Measurements from ENCODE around the gene RCOR1. TPM values are rescaled to one million over a fixed set of nuclear protein-coding genes. Genes with fewer than 3 reads are reported as not detected.

Gene RCOR1
- total and polyA plus RNA-seq, 2 of the 4 experiments (the other 2 are of a cell fraction) = 9.0 to 11.2 TPM

GRCh38 chr14:102565959-102566358, 26.5 kb upstream of the RCOR1 start:
- Histone ChIP-seq H2AK5ac (ENCODE audit: low read depth, low read length) (no peak overlapping the region), H3K4ac (ENCODE audit: low read depth, low read length) (no peak overlapping the region), H3K14ac (replicated peaks; ENCODE audit: low read depth, low read length) (no peak overlapping the region), H3K23ac (ENCODE audit: low read depth, low read length) (no peak overlapping the region), H2BK120ac (ENCODE audit: low read depth, low read length) (no peak overlapping the region), H2AK9ac (replicated peaks; ENCODE audit: low read depth, low read length, poor library complexity) (no peak overlapping the region), H3K27me3 (ENCODE audit: control insufficient read depth, insufficient read depth, low read length) (no peaks in the 10 kb centered on the region; the same call in 1 of the 2 replicates), H3K18ac (ENCODE audit: low read depth, low read length) (no peak overlapping the region), H3K4me1 (ENCODE audit: control insufficient read depth, insufficient read depth, low read length) (no peaks in the 10 kb centered on the region), H3K27ac (ENCODE audit: insufficient read depth, low read length) (no peak overlapping the region), H3K4me3 (ENCODE audit: insufficient read depth, low read depth, low read length) (no peak overlapping the region), H3K56ac (ENCODE audit: extremely low read depth, insufficient read depth, low read length) (no peak overlapping the region), H3K4me2 (ENCODE audit: low read depth, low read length) (no peak overlapping the region), H3K9me3 (ENCODE audit: control insufficient read depth, insufficient read depth, low read length) (0 out of 2 replicates have a peak, but pooled peaks cover 3% of the 10 kb centered on the region), H4K20me1 (ENCODE audit: insufficient read depth, low read length) (no peaks in the 10 kb centered on the region), H2BK15ac (ENCODE audit: low read depth, low read length) (no peak overlapping the region), H3K36me3 (ENCODE audit: control insufficient read depth, insufficient read depth, low read length) (no peaks in the 10 kb centered on the region), H3K9ac (ENCODE audit: low read depth, low read length) (no peak overlapping the region), H3K9me1 (ENCODE audit: insufficient read depth, low read length) (no peaks in the 10 kb centered on the region), H4K5ac (ENCODE audit: low read depth, low read length) (no peak overlapping the region), H2AFZ (replicated peaks; ENCODE audit: low read length, poor library complexity) (no peak overlapping the region), H2BK5ac (ENCODE audit: low read depth, low read length, poor library complexity, severe bottlenecking) (no peak overlapping the region), H2BK20ac (ENCODE audit: low read depth, low read length) (no peak overlapping the region), H3K79me1 (ENCODE audit: low read depth in 1 of 2, low read length in 2 of 2) (no peaks in the 10 kb centered on the region), H4K91ac (ENCODE audit: insufficient read depth, low read depth, low read length) (no peak overlapping the region), H4K8ac (ENCODE audit: low read depth in 2 of 2, low read length in 2 of 2) (no peak overlapping the region)
- POLR2A ChIA-PET (ENCODE audit: unreplicated experiment) = no interaction called here
- dilution Hi-C loops (cut with HindIII; ENCODE audit: low sequenced_read_pairs, unreplicated experiment) = no loop called here
- in situ Hi-C loops (cut with MboI; ENCODE audit: low sequenced_read_pairs) = no loop called here
- DNase-seq = no peak
- 100% methylated on average over 1 of the region's 7 CpGs; no CpG with 5 or more reads in 1 of the 2 experiments for WGBS, 2 experiments (ENCODE audit: extremely low coverage in 2 of 2, insufficient read length in 1 of 2)
- no TSS peak for BruUV-seq (replicated peaks)
- no peak for ATAC-seq (ENCODE audit: low read depth)
- CTCF ChIA-PET = interaction anchor here (0.7 kb wide), 1 partner anchor 189 kb away, joined by 4 read pairs; no protein-coding TSS in a partner anchor
- TF ChIP-seq MAFK (IDR thresholded peaks at IDR 0.05; ENCODE audit: low read depth, low read length) (no peak), MAZ (IDR thresholded peaks at IDR 0.05; ENCODE audit: borderline replicate concordance, low read depth, low read length) (no peak), ELK1 (IDR thresholded peaks at IDR 0.05; ENCODE audit: borderline replicate concordance, low read depth, low read length) (no peak), MXI1 (IDR thresholded peaks at IDR 0.05; ENCODE audit: borderline replicate concordance, low read depth, low read length) (no peak), POLR2A (IDR thresholded peaks at IDR 0.05; ENCODE audit: low read depth, low read length) (no peak), CEBPB (IDR thresholded peaks at IDR 0.05; ENCODE audit: low read depth, low read length) (no peak)
- intact Hi-C loops (cut with micrococcal nuclease) = no loop called here
